ENCODE measurements around the gene WLS. TPM values are rescaled to one million over a fixed set of nuclear protein-coding genes. Genes with fewer than 3 reads are reported as not detected.

Gene WLS
- total and polyA plus RNA-seq, 10 of the 15 experiments (the other 5 are each of a cell fraction or from before 2014, with no cell fraction given): 0.04 to 0.36 TPM; not detected in 8

GRCh38 chr1:68140536-68140935 is 91.8 kb downstream of the WLS start (continued):
- TF ChIP-seq ZNF687 (IDR thresholded peaks at IDR 0.05): no peak
- no peak for TF ChIP-seq RBBP5 (conservative IDR thresholded peaks at IDR 0.05)

GRCh38 chr1:68136187-68136586 is 96.1 kb downstream of the WLS start:
- Histone ChIP-seq H3K4me3 (no peak overlapping the region), H3K79me2 (ENCODE audit: control insufficient read depth, insufficient read depth, low read length) (no peaks in the 10 kb centered on the region), H3K9me3 (replicated peaks; ENCODE audit: control insufficient read depth, insufficient read depth, low read length) (no peaks in the 10 kb centered on the region), H3K4me1 (ENCODE audit: control insufficient read depth, insufficient read depth, low read length) (no peaks in the 10 kb centered on the region), H3K4me2 (ENCODE audit: control insufficient read depth, insufficient read depth) (no peak overlapping the region), H2AFZ (ENCODE audit: control insufficient read depth, low read depth, low read length) (no peak overlapping the region), H3K27ac (ENCODE audit: control insufficient read depth, insufficient read depth) (no peak overlapping the region), H3K9ac (ENCODE audit: control insufficient read depth, insufficient read depth, low read length) (no peak overlapping the region), H3K36me3 (ENCODE audit: control insufficient read depth in 2 of 2, insufficient read depth in 2 of 2, low read length in 1 of 2) (no peaks in the 10 kb centered on the region), H4K20me1 (ENCODE audit: control insufficient read depth, insufficient read depth) (no peaks in the 10 kb centered on the region), H3K27me3 (replicated peaks in 1 of 2; ENCODE audit: control insufficient read depth in 2 of 2, insufficient read depth in 2 of 2, low read length in 1 of 2) (peaks cover 0 to 2% of the 10 kb centered on the region in 2 experiments; a peak in 2 of 4 replicates)
- 0% methylated on average over 2 of the region's 2 CpGs for WGBS (ENCODE audit: insufficient coverage, insufficient replicate concordance, low lambda C conversion rate, missing lambda C conversion rate)
- CTCF ChIA-PET: no interaction called here
- SMC1A ChIA-PET (ENCODE audit: uncharacterized antibody, unreplicated experiment): no interaction called here
- FAIRE-seq: no peak
- in situ Hi-C loops (cut with MboI) (no loop called here), intact Hi-C loops (cut with micrococcal nuclease; ENCODE audit: unreplicated experiment) (no loop called here)
- no TSS peak for BruUV-seq (replicated peaks)
- no peak for TF ChIP-seq PRDM15 (CRISPR knock-in tag; IDR thresholded peaks at IDR 0.05)
- no peak for TF ChIP-seq SIX5 (IDR thresholded peaks at IDR 0.05; ENCODE audit: low read depth, low read length, severe bottlenecking)
- TF ChIP-seq RELB (IDR thresholded peaks at IDR 0.05; ENCODE audit: low read depth): no peak
- no peak for TF ChIP-seq ASH2L (IDR thresholded peaks at IDR 0.05; ENCODE audit: borderline replicate concordance, low read depth)
- no peak for TF ChIP-seq PKNOX1 (IDR thresholded peaks at IDR 0.05)
- TF ChIP-seq ZNF207 (IDR thresholded peaks at IDR 0.05; ENCODE audit: borderline replicate concordance): no peak
- no peak for TF ChIP-seq SMC3 (IDR thresholded peaks at IDR 0.05; ENCODE audit: borderline replicate concordance, low read length)
- no peak for TF ChIP-seq MAX (IDR thresholded peaks at IDR 0.05; ENCODE audit: low read depth, low read length)
- TF ChIP-seq ETV6 (conservative IDR thresholded peaks at IDR 0.05 in 1 of 2, IDR thresholded peaks at IDR 0.05 in 1 of 2; ENCODE audit: borderline replicate concordance in 1 of 2, low read depth in 1 of 2): no peak
- POLR2A ChIA-PET: no interaction called here
- RAD21 ChIA-PET (ENCODE audit: unreplicated experiment): no interaction called here
- ATAC-seq: no peak
- DNase-seq (ENCODE audit: low read depth, low spot score): no peak

Data from GM12878 (cell line).